Kidney (tissue), 14 donors: ENCODE results near the gene MSL3. TPM values are rescaled to one million over a fixed set of nuclear protein-coding genes. Genes with fewer than 3 reads are reported as not detected.

Experiments
- DNase-seq, 5 donors: peaks; one replicate each; pipeline ENCODE4 v3.0.0-alpha.2; 2013 to 2020
- FAIRE-seq: peaks from 2 replicates; lab custom pipeline; 2012; peaks lifted over from hg19 to GRCh38; lab: Jason Lieb, UNC
- H3K27ac ChIP-seq, 2 donors: one replicate each; pipeline ENCODE4 v1.7.0; 2013; ENCODE audit warnings: low read depth in 2 of 2, low read length in 2 of 2, inconsistent platforms in 1 of 2
- H3K27me3 ChIP-seq: one replicate; pipeline ENCODE4 v1.7.1; 2013; ENCODE audit warnings: low read length, inconsistent platforms; ENCODE audit not compliant: control insufficient read depth, insufficient read depth
- H3K36me3 ChIP-seq, 3 donors: one replicate each; pipeline versions ENCODE4 v1.7.0 to v1.7.1; 2013; ENCODE audit warnings: low read length in 3 of 3, control low read depth in 1 of 3, inconsistent platforms in 1 of 3; ENCODE audit not compliant: insufficient read depth in 3 of 3, control insufficient read depth in 2 of 3
- H3K4me1 ChIP-seq, 3 donors: one replicate each; pipeline versions ENCODE4 v1.7.0 to v1.7.1; 2013; ENCODE audit warnings: low read length in 3 of 3, inconsistent platforms in 1 of 3, low read depth in 1 of 3; ENCODE audit not compliant: control insufficient read depth in 2 of 3, insufficient read depth in 2 of 3
- H3K4me3 ChIP-seq, 3 donors: one replicate each; pipeline versions ENCODE4 v1.7.0 to v1.8.1; 2013; ENCODE audit warnings: low read length in 3 of 3, control low read depth in 1 of 3, inconsistent platforms in 1 of 3
- H3K9ac ChIP-seq, 3 donors: one replicate each; pipeline versions ENCODE4 v1.7.0 to v1.7.1; 2013; ENCODE audit warnings: low read length in 3 of 3, control low read depth in 1 of 3, inconsistent platforms in 1 of 3
- H3K9me3 ChIP-seq, 3 donors: one replicate each; pipeline versions ENCODE4 v1.7.0 to v1.7.1; 2013; ENCODE audit warnings: low read length in 3 of 3, control low read depth in 1 of 3, inconsistent platforms in 1 of 3; ENCODE audit not compliant: control insufficient read depth in 2 of 3, insufficient read depth in 1 of 3
- intact Hi-C: fragments of 100-400 bp; cut with DNase I; formaldehyde crosslinking; loops from one replicate; pipeline ENCODE4 v1.11.1; 2022
- polyA plus RNA-seq: library from polyadenylated mRNA; stranded (reverse); fragments of 350-450 nt; fragmentation: Illumina TruSeq; extraction: RNeasy Lipid Tissue Mini Kit (QIAGEN cat#74804); gene quantifications from one replicate; pipeline ENCODE4 v1.2.3, GENCODE V29; 2014; ENCODE audit warnings: low read depth, low replicate concordance; ENCODE audit not compliant: insufficient read depth
- total RNA-seq: library from RNA; stranded (reverse); fragmentation: NEBNext Ultra II Directional; extraction: Animal tissue kit (Norgen Biotek cat#: 25700); gene quantifications from one replicate; pipeline ENCODE4 v1.2.1, GENCODE V29; 2021
- TF ChIP-seq, protein P1 (sequence below): IDR thresholded peaks from 3 replicates; pipeline ENCODE4 v1.5.1; 2012; ENCODE audit warnings: mild to moderate bottlenecking, moderate library complexity, borderline replicate concordance; ENCODE audit not compliant: insufficient read depth; ENCODE audit errors: extremely low read depth
- donor health status: control.
- donor health status: control.
- donor health status: control.
- donor health status: control.
- donor health status: control.
- donor health status: DM: yes; HTN: yes; CAD: no.
- donor health status: Normal renal cell carcinoma (clear cell type).

The MSL3 gene
- total and polyA plus RNA-seq, 2 donors from 2014 or later, result 16.3 to 27.1 TPM

DNA sequence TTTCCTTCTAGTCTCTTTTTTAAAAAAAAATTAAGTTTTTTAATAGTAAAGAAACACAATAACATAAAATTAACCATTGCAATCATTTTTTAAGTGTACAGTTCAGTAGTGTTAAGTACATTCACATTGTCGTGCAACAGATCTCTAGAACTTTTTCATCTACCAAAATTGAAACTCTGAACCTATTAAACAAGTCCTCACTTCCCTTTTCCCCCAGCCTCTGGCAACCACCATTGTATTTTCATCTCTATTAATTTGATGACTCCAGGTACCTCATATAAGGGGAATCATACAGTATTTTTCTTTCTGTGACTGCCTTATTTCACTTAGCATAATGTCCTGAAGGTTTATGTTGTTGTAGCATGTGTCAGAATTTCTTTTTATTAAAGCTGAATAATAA is 31.8 kb downstream of the MSL3 start:
- peaks cover 3% of the 10 kb centered on the region for H3K27me3 ChIP-seq
- H3K36me3 ChIP-seq, result no peaks in the 10 kb centered on the region
- H3K9ac ChIP-seq, result no peak overlapping the region
- FAIRE-seq, result peak; percentile 80
- H3K9me3 ChIP-seq, result no peaks in the 10 kb centered on the region
- intact Hi-C loops, result no loop called here
- TF ChIP-seq, protein P1, sequence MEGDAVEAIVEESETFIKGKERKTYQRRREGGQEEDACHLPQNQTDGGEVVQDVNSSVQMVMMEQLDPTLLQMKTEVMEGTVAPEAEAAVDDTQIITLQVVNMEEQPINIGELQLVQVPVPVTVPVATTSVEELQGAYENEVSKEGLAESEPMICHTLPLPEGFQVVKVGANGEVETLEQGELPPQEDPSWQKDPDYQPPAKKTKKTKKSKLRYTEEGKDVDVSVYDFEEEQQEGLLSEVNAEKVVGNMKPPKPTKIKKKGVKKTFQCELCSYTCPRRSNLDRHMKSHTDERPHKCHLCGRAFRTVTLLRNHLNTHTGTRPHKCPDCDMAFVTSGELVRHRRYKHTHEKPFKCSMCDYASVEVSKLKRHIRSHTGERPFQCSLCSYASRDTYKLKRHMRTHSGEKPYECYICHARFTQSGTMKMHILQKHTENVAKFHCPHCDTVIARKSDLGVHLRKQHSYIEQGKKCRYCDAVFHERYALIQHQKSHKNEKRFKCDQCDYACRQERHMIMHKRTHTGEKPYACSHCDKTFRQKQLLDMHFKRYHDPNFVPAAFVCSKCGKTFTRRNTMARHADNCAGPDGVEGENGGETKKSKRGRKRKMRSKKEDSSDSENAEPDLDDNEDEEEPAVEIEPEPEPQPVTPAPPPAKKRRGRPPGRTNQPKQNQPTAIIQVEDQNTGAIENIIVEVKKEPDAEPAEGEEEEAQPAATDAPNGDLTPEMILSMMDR, result no peak
- no peak overlapping the region for H3K4me3 ChIP-seq
- no peaks in the 10 kb centered on the region for H3K4me1 ChIP-seq
- DNase-seq, result no peak
- no peak overlapping the region for H3K27ac ChIP-seq

GRCh38 chrX:11791090-11791489 is 33.1 kb downstream of the MSL3 start:
- H3K4me1 ChIP-seq, result no peaks in the 10 kb centered on the region

GRCh38 chrX:11791537-11791936 is 33.5 kb downstream of the MSL3 start:
- Histone ChIP-seq H3K27me3 (no peaks in the 10 kb centered on the region), H3K9me3 (no peaks in the 10 kb centered on the region), H3K27ac (no peak overlapping the region), H3K4me1 (no peaks in the 10 kb centered on the region), H3K9ac (no peak overlapping the region), H3K4me3 (no peak overlapping the region), H3K36me3 (no peaks in the 10 kb centered on the region)
- DNase-seq (no peak), FAIRE-seq (no peak)
- TF ChIP-seq, protein P1, result no peak
- intact Hi-C loops, result no loop called here

More at GRCh38 chrX:11791090-11791489, 33.1 kb downstream of the MSL3 start:
- Histone ChIP-seq H3K9ac (no peak overlapping the region), H3K27ac (no peak overlapping the region), H3K36me3 (no peaks in the 10 kb centered on the region), H3K4me3 (no peak overlapping the region), H3K9me3 (no peaks in the 10 kb centered on the region), H3K27me3 (no peaks in the 10 kb centered on the region)
- FAIRE-seq (no peak), DNase-seq (no peak)
- TF ChIP-seq, protein P1, result no peak
- intact Hi-C loops, result no loop called here
